ACC112 (cell line): ENCODE measurements around the gene RHPN2.

Source experiments
- H2AFZ ChIP-seq: fragments of 200-600 bp; sonication (generic); one replicate; pipeline ENCODE4 v1.6.0; 2017; ENCODE audit warnings: antibody characterized with exemption, low read length; ENCODE audit not compliant: unreplicated experiment
- H3K27ac ChIP-seq: fragments of 200-600 bp; sonication (generic); 2 replicates; pipeline ENCODE4 v1.5.1; 2014; ENCODE audit warnings: low read depth, mild to moderate bottlenecking, antibody characterized with exemption, low read length, moderate library complexity
- H3K27me3 ChIP-seq: fragments of 200-600 bp; sonication (generic); 2 replicates; pipeline ENCODE4 v1.6.1; 2014; ENCODE audit warnings: mild to moderate bottlenecking, antibody characterized with exemption, low read length, moderate library complexity, mixed read lengths; ENCODE audit not compliant: insufficient read depth
- H3K36me3 ChIP-seq: fragments of 200-600 bp; sonication (generic); 2 replicates; pipeline ENCODE4 v1.6.1; 2016; ENCODE audit warnings: mild to moderate bottlenecking, antibody characterized with exemption, low read length, moderate library complexity, mixed read lengths; ENCODE audit not compliant: insufficient read depth
- H3K4me1 ChIP-seq: fragments of 200-600 bp; sonication (generic); one replicate; pipeline ENCODE4 v1.6.1; 2016; ENCODE audit warnings: low read length, mixed read lengths; ENCODE audit not compliant: insufficient read depth, unreplicated experiment, control insufficient read depth
- H3K4me3 ChIP-seq: fragments of 200-600 bp; sonication (generic); 2 replicates; pipeline ENCODE4 v1.5.1; 2014; ENCODE audit warnings: mild to moderate bottlenecking, low read depth, low read length
- H3K79me2 ChIP-seq: fragments of 200-600 bp; sonication (generic); one replicate; pipeline ENCODE4 v1.6.0; 2016; ENCODE audit warnings: low read length; ENCODE audit not compliant: control insufficient read depth, unreplicated experiment, insufficient read depth

The RHPN2 gene

DNA sequence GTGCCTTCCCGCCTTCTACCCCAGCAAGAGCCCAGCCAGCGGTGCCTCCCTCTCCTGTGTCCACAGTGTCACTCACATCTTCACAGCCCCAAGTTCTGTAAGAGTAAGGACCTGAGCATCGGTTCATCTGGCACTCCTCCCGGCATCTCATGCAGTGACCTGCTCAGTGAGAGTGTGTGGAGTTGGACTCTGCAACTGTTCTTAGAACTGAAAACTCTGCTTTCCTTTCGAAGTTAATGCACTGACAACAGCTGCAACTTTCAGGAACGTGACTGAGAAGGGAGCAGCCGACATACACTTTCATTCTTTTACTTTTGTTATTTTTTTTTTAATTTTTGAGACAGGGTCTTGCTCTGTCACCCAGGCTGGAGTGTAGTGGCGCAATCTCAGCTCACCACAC is 134.1 kb downstream of the RHPN2 start:
- no peak overlapping the region for H2AFZ ChIP-seq
- H3K4me3 ChIP-seq: no peak overlapping the region
- H3K27me3 ChIP-seq: no peaks in the 10 kb centered on the region
- no peaks in the 10 kb centered on the region for H3K4me1 ChIP-seq
- H3K79me2 ChIP-seq: no peaks in the 10 kb centered on the region
- peaks cover 10% of the 10 kb centered on the region for H3K36me3 ChIP-seq
- no peak overlapping the region for H3K27ac ChIP-seq

DNA sequence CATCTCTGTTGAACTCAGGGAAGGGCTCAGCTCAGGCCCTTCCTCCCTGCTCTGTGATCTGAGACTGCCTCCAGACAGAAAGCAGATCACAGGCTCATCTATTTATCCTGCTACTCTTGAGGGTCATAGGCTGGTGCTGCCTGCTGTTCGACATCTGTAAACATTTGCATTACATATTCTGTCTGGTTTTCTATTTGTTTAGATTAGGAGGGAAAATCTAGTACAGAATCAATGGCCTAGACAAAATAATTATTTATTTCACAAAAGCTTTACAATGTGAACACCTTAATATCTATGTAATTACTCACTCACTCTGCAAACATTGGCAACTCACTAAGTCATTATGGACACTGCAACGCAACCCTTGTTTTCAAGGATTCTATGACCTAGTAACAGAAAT is 135.9 kb downstream of the RHPN2 start:
- Histone ChIP-seq H2AFZ (no peak overlapping the region), H3K4me1 (no peaks in the 10 kb centered on the region), H3K79me2 (no peaks in the 10 kb centered on the region), H3K27ac (no peak overlapping the region), H3K36me3 (peaks cover 10% of the 10 kb centered on the region), H3K4me3 (no peak overlapping the region), H3K27me3 (no peaks in the 10 kb centered on the region)
